Fibroblast of skin of back (primary cell): ENCODE results near the gene TP53I11.

Experiments
- DNase-seq: peaks from one replicate; pipeline ENCODE4 v3.0.0-alpha.2; 2013

The TP53I11 gene

GRCh38 chr11:44883277-44883676 lies 67.4 kb downstream of the TP53I11 start:
- no peak for DNase-seq
